ENCODE results near the gene GRAMD2B.

DNA sequence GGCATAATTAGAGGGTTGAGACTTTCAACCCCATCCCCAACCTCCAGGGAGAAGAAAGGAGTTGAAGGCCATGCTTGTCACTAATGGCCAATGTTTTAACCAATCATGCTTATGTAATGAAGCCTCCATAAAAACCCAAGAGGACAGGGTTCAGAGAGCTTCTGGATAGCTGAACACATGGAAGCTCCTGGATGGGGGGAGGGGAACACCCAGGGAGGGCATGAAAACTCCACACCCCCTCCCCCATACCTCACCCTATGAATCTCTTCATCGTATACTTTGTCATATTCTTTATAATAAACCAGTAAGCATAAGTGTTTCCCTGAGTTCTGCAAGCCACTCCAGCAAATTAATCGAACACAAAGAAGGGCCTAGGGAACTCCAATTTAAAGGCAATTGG, 90.1 kb downstream of the GRAMD2B start:
- TF ChIP-seq CTCF (conservative IDR thresholded peaks at IDR 0.05; ENCODE audit: low read length) (no peak), EZH2phosphoT487 (IDR thresholded peaks at IDR 0.05; ENCODE audit: borderline replicate concordance) (no peak)

Measured in Loucy (cell line).